ENCODE data around the gene GTPBP6.
A peak's percentile ranks its signal among the peaks of the same experiment; 100 is the strongest.
"Not testable (repeated sequence)": the region's sequence is repeated elsewhere in the genome, so short reads cannot be mapped to it uniquely, and the experiment has no call there.

GTPBP6 gene

GRCh38 chrX:332916-333610 is 14.5 kb upstream of the GTPBP6 start:
- Mint-ChIP-seq H3K9me3 (peaks cover 9% of the 10 kb centered on the region), H3K36me3 (ENCODE audit: low read depth) (peaks cover 15% of the 10 kb centered on the region), H3K27ac (no peak overlapping the region), H3K4me3 (no peak overlapping the region), H3K4me1 (ENCODE audit: low read depth) (no peaks in the 10 kb centered on the region), H3K27me3 (ENCODE audit: low read depth) (no peaks in the 10 kb centered on the region)

- no peak overlapping the region for H3K4me3 Mint-ChIP-seq
- no peak overlapping the region for H3K27ac Mint-ChIP-seq
- no peaks in the 10 kb centered on the region for H3K27me3 Mint-ChIP-seq (ENCODE audit: low read depth)
- H3K4me1 Mint-ChIP-seq (ENCODE audit: low read depth) = no peaks in the 10 kb centered on the region
- peaks cover 9% of the 10 kb centered on the region for H3K9me3 Mint-ChIP-seq
- peaks cover 11% of the 10 kb centered on the region for H3K36me3 Mint-ChIP-seq (ENCODE audit: low read depth)
Observed at GRCh38 chrX:332496-332860, 13.9 kb upstream of the GTPBP6 start.

GRCh38 chrX:331825-332495 is 13.4 kb upstream of the GTPBP6 start:
- H3K36me3 Mint-ChIP-seq (ENCODE audit: low read depth) = peaks cover 7% of the 10 kb centered on the region
- H3K4me3 Mint-ChIP-seq = no peak overlapping the region
- peaks cover 9% of the 10 kb centered on the region for H3K9me3 Mint-ChIP-seq
- H3K27ac Mint-ChIP-seq = no peak overlapping the region
- no peaks in the 10 kb centered on the region for H3K4me1 Mint-ChIP-seq (ENCODE audit: low read depth)
- H3K27me3 Mint-ChIP-seq (ENCODE audit: low read depth) = no peaks in the 10 kb centered on the region

- no peak overlapping the region for H3K4me3 Mint-ChIP-seq
Observed at GRCh38 chrX:331151-331824, 12.7 kb upstream of the GTPBP6 start.

GRCh38 chrX:330726-331150 is 12.1 kb upstream of the GTPBP6 start:
- Mint-ChIP-seq H3K4me1 (ENCODE audit: low read depth) (no peaks in the 10 kb centered on the region), H3K27me3 (ENCODE audit: low read depth) (no peaks in the 10 kb centered on the region), H3K36me3 (ENCODE audit: low read depth) (no peaks in the 10 kb centered on the region), H3K9me3 (peaks cover 3% of the 10 kb centered on the region), H3K27ac (no peak overlapping the region), H3K4me3 (no peak overlapping the region)

More at GRCh38 chrX:331151-331824, 12.7 kb upstream of the GTPBP6 start:
- Mint-ChIP-seq H3K27me3 (ENCODE audit: low read depth) (no peaks in the 10 kb centered on the region), H3K4me1 (ENCODE audit: low read depth) (no peaks in the 10 kb centered on the region), H3K27ac (no peak overlapping the region), H3K9me3 (peaks cover 4% of the 10 kb centered on the region), H3K36me3 (ENCODE audit: low read depth) (peaks cover 3% of the 10 kb centered on the region)

- not testable (repeated sequence) for H3K27ac Mint-ChIP-seq; H3K27me3 Mint-ChIP-seq (ENCODE audit: low read depth); H3K36me3 Mint-ChIP-seq (ENCODE audit: low read depth); H3K4me1 Mint-ChIP-seq (ENCODE audit: low read depth); H3K9me3 Mint-ChIP-seq; H3K4me3 Mint-ChIP-seq
Observed at GRCh38 chrX:330141-330725, 11.6 kb upstream of the GTPBP6 start.

GRCh38 chrX:329291-329910 is 10.8 kb upstream of the GTPBP6 start:
- H3K27ac Mint-ChIP-seq = no peak overlapping the region
- H3K36me3 Mint-ChIP-seq (ENCODE audit: low read depth) = no peaks in the 10 kb centered on the region
- peaks cover 2% of the 10 kb centered on the region for H3K4me1 Mint-ChIP-seq (ENCODE audit: low read depth)
- no peak overlapping the region for H3K4me3 Mint-ChIP-seq
- no peaks in the 10 kb centered on the region for H3K27me3 Mint-ChIP-seq (ENCODE audit: low read depth)
- peaks cover 3% of the 10 kb centered on the region for H3K9me3 Mint-ChIP-seq

GRCh38 chrX:327660-328126 is 9.1 kb upstream of the GTPBP6 start:
- no peak overlapping the region for H3K4me3 Mint-ChIP-seq
- H3K27me3 Mint-ChIP-seq (ENCODE audit: low read depth) = peaks cover 5% of the 10 kb centered on the region
- no peak overlapping the region for H3K27ac Mint-ChIP-seq

GRCh38 chrX:324664-325063 is 6.1 kb upstream of the GTPBP6 start:
- H3K4me1 Mint-ChIP-seq (ENCODE audit: low read depth) = peaks cover 17% of the 10 kb centered on the region
- H3K36me3 Mint-ChIP-seq (ENCODE audit: low read depth); H3K4me3 Mint-ChIP-seq; H3K27ac Mint-ChIP-seq; H3K9me3 Mint-ChIP-seq; H3K27me3 Mint-ChIP-seq (ENCODE audit: low read depth): not testable (repeated sequence)

More at GRCh38 chrX:327660-328126, 9.1 kb upstream of the GTPBP6 start:
- Mint-ChIP-seq H3K4me1 (ENCODE audit: low read depth) (peaks cover 11% of the 10 kb centered on the region), H3K9me3 (peaks cover 3% of the 10 kb centered on the region), H3K36me3 (ENCODE audit: low read depth) (no peaks in the 10 kb centered on the region)

- Mint-ChIP-seq H3K9me3 (no peaks in the 10 kb centered on the region), H3K4me3 (peak overlapping the region; percentile 77), H3K4me1 (ENCODE audit: low read depth) (peaks cover 17% of the 10 kb centered on the region), H3K27ac (peak overlapping the region; percentile 12), H3K36me3 (ENCODE audit: low read depth) (no peaks in the 10 kb centered on the region), H3K27me3 (ENCODE audit: low read depth) (peaks cover 5% of the 10 kb centered on the region)
Observed at GRCh38 chrX:323721-324628, 5.4 kb upstream of the GTPBP6 start.

- Mint-ChIP-seq H3K36me3 (ENCODE audit: low read depth) (peaks cover 4% of the 10 kb centered on the region), H3K27ac (peak overlapping the region; percentile 83), H3K9me3 (no peaks in the 10 kb centered on the region), H3K4me1 (ENCODE audit: low read depth) (peaks cover 21% of the 10 kb centered on the region), H3K4me3 (peak overlapping the region; percentile 85), H3K27me3 (ENCODE audit: low read depth) (peaks cover 5% of the 10 kb centered on the region)
Observed at GRCh38 chrX:320126-320783, 1.7 kb upstream of the GTPBP6 start.

GRCh38 chrX:319579-320125 is 1.1 kb upstream of the GTPBP6 start:
- Mint-ChIP-seq H3K9me3 (no peaks in the 10 kb centered on the region), H3K36me3 (ENCODE audit: low read depth) (peaks cover 4% of the 10 kb centered on the region), H3K4me1 (ENCODE audit: low read depth) (peaks cover 19% of the 10 kb centered on the region), H3K27me3 (ENCODE audit: low read depth) (peaks cover 5% of the 10 kb centered on the region), H3K4me3 (peak overlapping the region; percentile 85), H3K27ac (no peak overlapping the region)
